Endodermal cell (in vitro differentiated cells): ENCODE data around the gene TMEM119. TPM values are rescaled to one million over a fixed set of nuclear protein-coding genes. Genes with fewer than 3 reads are reported as not detected.

Source experiments
- DNase-seq: peaks from one replicate; pipeline ENCODE4 v3.0.0-alpha.2; 2017
- H3K27ac ChIP-seq: 2 replicates; pipeline ENCODE4 v1.5.1; 2013; ENCODE audit warnings: mild to moderate bottlenecking, low read depth, low read length, moderate library complexity
- H3K27me3 ChIP-seq: 2 replicates; pipeline ENCODE4 v1.6.1; 2013; ENCODE audit warnings: mild to moderate bottlenecking, low read length, moderate library complexity; ENCODE audit not compliant: insufficient read depth, control insufficient read depth, poor library complexity, severe bottlenecking
- H3K36me3 ChIP-seq: 2 replicates; pipeline ENCODE4 v1.7.0; 2013; ENCODE audit warnings: mild to moderate bottlenecking, low read length, moderate library complexity; ENCODE audit not compliant: control insufficient read depth, insufficient read depth
- H3K4me1 ChIP-seq: one replicate; pipeline ENCODE4 v1.7.0; 2013; ENCODE audit warnings: low read length; ENCODE audit not compliant: control insufficient read depth, insufficient read depth
- H3K4me3 ChIP-seq: 2 replicates; pipeline ENCODE4 v1.5.1; 2013; ENCODE audit warnings: mild to moderate bottlenecking, low read length, moderate library complexity
- H3K9ac ChIP-seq: 2 replicates; pipeline ENCODE4 v1.6.1; 2013; ENCODE audit warnings: mild to moderate bottlenecking, low read length, moderate library complexity; ENCODE audit not compliant: poor library complexity, severe bottlenecking; ENCODE audit errors: extremely low read depth
- H3K9me3 ChIP-seq: 2 replicates; pipeline ENCODE4 v1.6.1; 2013; ENCODE audit warnings: mild to moderate bottlenecking, low read length, moderate library complexity; ENCODE audit not compliant: control insufficient read depth
- H3K27ac Mint-ChIP-seq: 2 replicates; pipeline ENCODE4 v1.8.0; 2020; ENCODE audit warnings: mixed read lengths
- H3K27me3 Mint-ChIP-seq: 2 replicates; pipeline ENCODE4 v1.8.0; 2021; ENCODE audit warnings: mild to moderate bottlenecking, mixed read lengths; ENCODE audit not compliant: insufficient read depth
- H3K36me3 Mint-ChIP-seq: 2 replicates; pipeline ENCODE4 v1.8.0; 2020; ENCODE audit warnings: low read depth, mixed read lengths
- H3K4me1 Mint-ChIP-seq: 2 replicates; pipeline ENCODE4 v1.8.0; 2020; ENCODE audit warnings: mixed read lengths
- H3K4me3 Mint-ChIP-seq: 2 replicates; pipeline ENCODE4 v1.8.0; 2020; ENCODE audit warnings: mild to moderate bottlenecking, moderate library complexity, mixed read lengths
- H3K9me3 Mint-ChIP-seq: 2 replicates; pipeline ENCODE4 v1.8.0; 2020; ENCODE audit warnings: mild to moderate bottlenecking, mixed read lengths
- WGBS, 2 experiments: methylation state at CpG; one replicate each; pipeline versions ENCODE4 v1.1.5 to v1.1.7; 2013; ENCODE audit warnings: missing lambda C conversion rate in 2 of 2, mixed read lengths in 1 of 2; ENCODE audit not compliant: insufficient coverage in 1 of 2, insufficient read length in 1 of 2; 5-methylcytosine and 5-hydroxymethylcytosine counted together
- total RNA-seq, 2 donors: library from RNA; stranded (reverse); fragmentation: NEBNext Ultra II Directional in 1 of 2; extraction: Animal tissue kit (Norgen Biotek cat#: 25700) in 1 of 2; gene quantifications; 2 replicates in 1 of 2; 3 replicates in 1 of 2; pipeline ENCODE4 v1.2.1, GENCODE V29; 2021
- TF ChIP-seq, protein P1 (sequence below): fragments of 200-600 bp; sonication (generic); conservative IDR thresholded peaks from 2 replicates; pipeline ENCODE4 v1.5.0; 2021; ENCODE audit warnings: antibody characterized with exemption, mild to moderate bottlenecking

Gene TMEM119
- total RNA-seq, 2 donors from 2014 or later: 0.11 to 0.15 TPM

DNA sequence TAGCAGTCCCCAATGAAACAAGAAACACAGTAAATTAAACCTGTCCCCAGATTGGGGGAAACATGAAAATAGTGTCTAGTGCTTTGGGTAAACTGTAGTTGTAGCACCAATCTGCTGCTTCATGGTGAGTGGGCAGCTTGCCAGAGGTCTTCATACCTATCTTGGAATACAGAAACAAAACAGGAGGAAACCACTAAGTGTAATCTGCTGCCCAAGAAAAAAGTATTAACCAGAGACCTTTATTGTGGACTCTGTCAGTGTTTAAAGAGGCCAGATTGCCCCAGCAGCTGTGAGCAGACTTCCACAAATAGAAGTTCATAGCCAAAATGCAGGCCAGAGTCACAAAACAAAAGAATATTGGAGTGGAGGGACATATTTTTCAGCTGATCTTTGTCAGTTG, 33.2 kb downstream of the TMEM119 start:
- Mint-ChIP-seq H3K36me3 (peaks cover 41% of the 10 kb centered on the region), H3K4me3 (no peak overlapping the region), H3K27ac (no peak overlapping the region), H3K27me3 (no peaks in the 10 kb centered on the region), H3K9me3 (no peaks in the 10 kb centered on the region), H3K4me1 (peaks cover 10% of the 10 kb centered on the region)
- H3K27ac ChIP-seq: no peak overlapping the region
- peaks cover 52% of the 10 kb centered on the region for H3K36me3 ChIP-seq
- no peaks in the 10 kb centered on the region for H3K4me1 ChIP-seq
- TF ChIP-seq, protein P1, sequence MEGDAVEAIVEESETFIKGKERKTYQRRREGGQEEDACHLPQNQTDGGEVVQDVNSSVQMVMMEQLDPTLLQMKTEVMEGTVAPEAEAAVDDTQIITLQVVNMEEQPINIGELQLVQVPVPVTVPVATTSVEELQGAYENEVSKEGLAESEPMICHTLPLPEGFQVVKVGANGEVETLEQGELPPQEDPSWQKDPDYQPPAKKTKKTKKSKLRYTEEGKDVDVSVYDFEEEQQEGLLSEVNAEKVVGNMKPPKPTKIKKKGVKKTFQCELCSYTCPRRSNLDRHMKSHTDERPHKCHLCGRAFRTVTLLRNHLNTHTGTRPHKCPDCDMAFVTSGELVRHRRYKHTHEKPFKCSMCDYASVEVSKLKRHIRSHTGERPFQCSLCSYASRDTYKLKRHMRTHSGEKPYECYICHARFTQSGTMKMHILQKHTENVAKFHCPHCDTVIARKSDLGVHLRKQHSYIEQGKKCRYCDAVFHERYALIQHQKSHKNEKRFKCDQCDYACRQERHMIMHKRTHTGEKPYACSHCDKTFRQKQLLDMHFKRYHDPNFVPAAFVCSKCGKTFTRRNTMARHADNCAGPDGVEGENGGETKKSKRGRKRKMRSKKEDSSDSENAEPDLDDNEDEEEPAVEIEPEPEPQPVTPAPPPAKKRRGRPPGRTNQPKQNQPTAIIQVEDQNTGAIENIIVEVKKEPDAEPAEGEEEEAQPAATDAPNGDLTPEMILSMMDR: no peak
- H3K27me3 ChIP-seq: no peaks in the 10 kb centered on the region
- H3K9ac ChIP-seq: no peak overlapping the region
- H3K4me3 ChIP-seq: no peak overlapping the region
- H3K9me3 ChIP-seq: no peaks in the 10 kb centered on the region
- DNase-seq: no peak

- no peaks in the 10 kb centered on the region for H3K9me3 Mint-ChIP-seq
- no peaks in the 10 kb centered on the region for H3K27me3 Mint-ChIP-seq
- 11% methylated on average over 1 of the region's 1 CpG; no CpG with 5 or more reads in 1 of the 2 experiments for WGBS, 2 experiments
Measured at GRCh38 chr12:108563804-108564151, 34.1 kb downstream of the TMEM119 start.

GRCh38 chr12:108563136-108563803, 34.6 kb downstream of the TMEM119 start:
- peak overlapping the region; percentile 84 for H3K9ac ChIP-seq
- WGBS, 2 experiments: 4 to 10% methylated on average over 2 to 12 of the region's 14 CpGs

More at GRCh38 chr12:108563804-108564151, 34.1 kb downstream of the TMEM119 start:
- DNase-seq: no peak
- Mint-ChIP-seq H3K36me3 (peaks cover 41% of the 10 kb centered on the region), H3K27ac (no peak overlapping the region), H3K4me3 (peak overlapping the region; percentile 94), H3K4me1 (peaks cover 15% of the 10 kb centered on the region)
- Histone ChIP-seq H3K4me3 (peak overlapping the region; percentile 96), H3K4me1 (no peaks in the 10 kb centered on the region), H3K27ac (no peak overlapping the region), H3K36me3 (peaks cover 49% of the 10 kb centered on the region), H3K9me3 (no peaks in the 10 kb centered on the region), H3K9ac (no peak overlapping the region), H3K27me3 (no peaks in the 10 kb centered on the region)
- TF ChIP-seq, protein P1: peak; percentile 17

More at GRCh38 chr12:108563136-108563803, 34.6 kb downstream of the TMEM119 start:
- Histone ChIP-seq H3K27ac (peak overlapping the region; percentile 66), H3K36me3 (peaks cover 46% of the 10 kb centered on the region), H3K9me3 (no peaks in the 10 kb centered on the region), H3K4me3 (peak overlapping the region; percentile 96), H3K27me3 (no peaks in the 10 kb centered on the region), H3K4me1 (no peaks in the 10 kb centered on the region)
- peak; percentile 94 for DNase-seq
- Mint-ChIP-seq H3K36me3 (peaks cover 39% of the 10 kb centered on the region), H3K4me3 (peak overlapping the region; percentile 94), H3K4me1 (peaks cover 15% of the 10 kb centered on the region), H3K27ac (peak overlapping the region; percentile 97), H3K27me3 (no peaks in the 10 kb centered on the region), H3K9me3 (no peaks in the 10 kb centered on the region)
- TF ChIP-seq, protein P1: peak; percentile 91
